OCI-LY7 (cell line): ENCODE results near the gene PDE9A. TPM values are rescaled to one million over a fixed set of nuclear protein-coding genes. Genes with fewer than 3 reads are reported as not detected.

Source experiments
- BruUV-seq: library from RNA; stranded (reverse); fragments of 400-500 nt; replicated peaks from 2 replicates; lab custom pipeline; 2021; lab: Mats Ljungman, UMichigan
- CTCF ChIA-PET: fragments of 300-600 bp; sonication (Branson Sonifier 250); formaldehyde crosslinking; loops from one replicate; lab custom pipeline; 2022; ENCODE audit warnings: antibody characterized with exemption; ENCODE audit not compliant: unreplicated experiment; lab: Charles Lee
- POLR2A ChIA-PET: fragments of 300-600 bp; sonication (Branson Sonifier 250); formaldehyde crosslinking; loops from one replicate; lab custom pipeline; 2022; ENCODE audit warnings: antibody characterized with exemption; lab: Charles Lee
- DNase-seq: peaks from one replicate; pipeline ENCODE4 v3.0.0-alpha.2; 2015; ENCODE audit warnings: low spot score
- H2AFZ ChIP-seq: fragments of 200-600 bp; sonication (generic), shearing (Covaris generic); 2 replicates; pipeline ENCODE4 v1.6.1; 2014; ENCODE audit warnings: mild to moderate bottlenecking, antibody characterized with exemption, low read length, moderate library complexity
- H3K27ac ChIP-seq: fragments of 200-600 bp; sonication (generic); 2 replicates; pipeline ENCODE4 v1.5.1; 2014; ENCODE audit warnings: mixed run types, low read depth, mild to moderate bottlenecking, moderate library complexity, low read length, inconsistent platforms; ENCODE audit not compliant: poor library complexity, severe bottlenecking
- H3K36me3 ChIP-seq: fragments of 200-600 bp; sonication (generic); 2 replicates; pipeline ENCODE4 v1.6.1; 2014; ENCODE audit warnings: mild to moderate bottlenecking, antibody characterized with exemption, low read length, moderate library complexity, mixed read lengths; ENCODE audit not compliant: insufficient read depth
- H3K4me1 ChIP-seq: fragments of 200-600 bp; sonication (generic); 2 replicates; pipeline ENCODE4 v1.5.1; 2014; ENCODE audit warnings: mild to moderate bottlenecking, low read length; ENCODE audit not compliant: insufficient read depth, poor library complexity, severe bottlenecking
- H3K4me2 ChIP-seq: fragments of 200-600 bp; sonication (generic); 2 replicates; pipeline ENCODE4 v1.6.1; 2014; ENCODE audit warnings: mild to moderate bottlenecking, low read length
- H3K4me3 ChIP-seq: fragments of 200-600 bp; sonication (generic); 2 replicates; pipeline ENCODE4 v1.5.1; 2014; ENCODE audit warnings: mild to moderate bottlenecking, low read depth, low read length; ENCODE audit not compliant: poor library complexity, severe bottlenecking
- H3K79me2 ChIP-seq: fragments of 200-600 bp; sonication (generic); 2 replicates; pipeline ENCODE4 v1.6.1; 2016; ENCODE audit warnings: low read depth, mild to moderate bottlenecking, low read length, moderate library complexity, mixed read lengths; ENCODE audit not compliant: insufficient read depth
- H3K9me2 ChIP-seq: fragments of 200-600 bp; sonication (generic); 2 replicates; pipeline ENCODE4 v1.6.1; 2016; ENCODE audit warnings: mild to moderate bottlenecking, low read length, mixed read lengths; ENCODE audit not compliant: insufficient read depth
- H3K9me3 ChIP-seq: fragments of 200-600 bp; sonication (generic); 2 replicates; pipeline ENCODE4 v1.6.1; 2014; ENCODE audit warnings: mild to moderate bottlenecking, mixed run types, low read length, mixed read lengths
- H4K20me1 ChIP-seq: fragments of 200-600 bp; sonication (generic); 2 replicates; pipeline ENCODE4 v1.6.1; 2014; ENCODE audit warnings: mild to moderate bottlenecking, antibody characterized with exemption, low read length, moderate library complexity, mixed read lengths; ENCODE audit not compliant: insufficient read depth
- CTCF ChIP-seq: fragments of 200-600 bp; sonication (generic); conservative IDR thresholded peaks from 2 replicates; pipeline ENCODE4 v1.5.1; 2014; ENCODE audit warnings: mild to moderate bottlenecking, antibody characterized with exemption, low read length, moderate library complexity, mixed read lengths
- EZH2phosphoT487 ChIP-seq: fragments of 200-600 bp; sonication (generic); IDR thresholded peaks from 2 replicates; pipeline ENCODE4 v1.6.1; 2018; ENCODE audit warnings: low read depth, borderline replicate concordance, mild to moderate bottlenecking, mixed run types, antibody characterized with exemption, low read length, moderate library complexity, mixed read lengths
- intact Hi-C: fragments of 100-400 bp; cut with micrococcal nuclease; formaldehyde crosslinking; loops from one replicate; pipeline ENCODE4 v1.10.0; 2022; ENCODE audit not compliant: unreplicated experiment
- total RNA-seq, 2 experiments: library from RNA; depleted of rRNA in 1 of 2; stranded (reverse); fragments of >200 nt in 1 of 2; shearing (Covaris generic) in 1 of 2; gene quantifications; 2 replicates each; pipeline ENCODE4 v1.2.3, GENCODE V29; 2014 to 2022

The PDE9A gene
- total RNA-seq, 2 experiments from 2014 or later = 11.4 to 22.4 TPM

GRCh38 chr21:42617486-42617885, 35.9 kb upstream of the PDE9A start:
- Histone ChIP-seq H3K4me2 (no peak overlapping the region), H4K20me1 (no peaks in the 10 kb centered on the region), H3K36me3 (no peaks in the 10 kb centered on the region), H3K4me3 (no peak overlapping the region), H3K4me1 (no peaks in the 10 kb centered on the region), H3K9me2 (no peaks in the 10 kb centered on the region), H3K27ac (no peak overlapping the region), H3K9me3 (no peaks in the 10 kb centered on the region), H3K79me2 (no peaks in the 10 kb centered on the region), H2AFZ (no peak overlapping the region)
- POLR2A ChIA-PET = no interaction called here
- no peak for DNase-seq
- TF ChIP-seq CTCF (no peak), EZH2phosphoT487 (no peak)
- CTCF ChIA-PET = no interaction called here
- BruUV-seq = no TSS peak
- intact Hi-C loops = loop anchor here (10.0 kb wide), 1 partner anchor 53 kb away; no protein-coding TSS in a partner anchor

GRCh38 chr21:42618707-42619102, 34.7 kb upstream of the PDE9A start:
- no peak overlapping the region for H3K4me2 ChIP-seq

More at GRCh38 chr21:42618707-42619102, 34.7 kb upstream of the PDE9A start:
- Histone ChIP-seq H3K79me2 (no peaks in the 10 kb centered on the region), H3K9me3 (no peaks in the 10 kb centered on the region), H3K9me2 (no peaks in the 10 kb centered on the region), H3K36me3 (no peaks in the 10 kb centered on the region), H2AFZ (no peak overlapping the region), H4K20me1 (no peaks in the 10 kb centered on the region), H3K27ac (no peak overlapping the region), H3K4me3 (no peak overlapping the region), H3K4me1 (no peaks in the 10 kb centered on the region)
- peak; percentile 34; the same call in 1 of the 2 replicates for TF ChIP-seq CTCF
- no peak for TF ChIP-seq EZH2phosphoT487
- BruUV-seq = no TSS peak
- peak; percentile 18 for DNase-seq
- ChIA-PET CTCF (no interaction called here), POLR2A (no interaction called here)
- intact Hi-C loops = loop anchor here (10.0 kb wide), 1 partner anchor 54 kb away; no protein-coding TSS in a partner anchor
